HG03159 (cell line): ENCODE results near the gene UNC13B.

Experiments used
- ATAC-seq: cut with Tn5 transposase; IDR thresholded peaks from one replicate; pipeline ENCODE4 v1.9.1; 2021; ENCODE audit warnings: mild to moderate bottlenecking, moderate library complexity; ENCODE audit not compliant: unreplicated experiment

UNC13B gene

GRCh38 chr9:35415402-35416097, 253.7 kb downstream of the UNC13B start:
- ATAC-seq = no peak

DNA sequence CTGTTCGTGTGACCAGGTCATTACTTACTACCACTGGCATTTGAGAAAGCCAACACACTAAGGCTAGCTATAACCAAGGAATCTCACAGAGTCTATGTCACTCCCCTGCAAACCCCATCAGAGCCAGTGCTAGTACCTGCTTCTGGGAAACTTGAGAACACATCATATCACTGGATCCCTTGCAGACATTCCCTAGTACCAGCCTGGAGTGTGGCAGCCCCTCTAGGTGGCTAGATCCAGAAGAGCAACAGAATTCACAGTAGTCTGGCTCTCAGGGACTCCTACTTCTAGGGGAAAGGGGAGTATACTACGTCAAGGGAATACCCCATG, 254.3 kb downstream of the UNC13B start:
- no peak for ATAC-seq

- ATAC-seq = no peak
Observed at GRCh38 chr9:35422346-35422745, 260.5 kb downstream of the UNC13B start.

GRCh38 chr9:35422753-35423152, 260.9 kb downstream of the UNC13B start:
- ATAC-seq = no peak

DNA sequence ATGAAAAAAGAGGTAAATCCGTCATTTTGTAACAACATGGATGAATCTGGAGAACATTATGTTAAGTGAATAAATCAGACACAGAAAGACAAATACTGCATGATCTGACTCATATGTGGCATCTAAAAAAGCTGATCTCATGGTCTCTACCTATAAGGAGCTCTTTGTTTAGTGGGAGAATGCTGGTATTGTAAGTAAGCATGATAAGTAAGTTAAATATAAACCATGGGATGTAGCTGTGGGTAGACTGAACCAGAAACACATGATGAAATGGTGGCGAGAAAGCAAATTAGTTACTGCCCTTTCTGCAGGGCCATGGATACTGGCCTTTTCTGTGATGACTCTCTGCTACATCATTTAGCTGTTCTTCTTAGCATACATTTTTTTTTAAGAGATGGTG, 261.7 kb downstream of the UNC13B start:
- ATAC-seq = no peak

- ATAC-seq = no peak
Observed at GRCh38 chr9:35424356-35425352, 262.8 kb downstream of the UNC13B start.

DNA sequence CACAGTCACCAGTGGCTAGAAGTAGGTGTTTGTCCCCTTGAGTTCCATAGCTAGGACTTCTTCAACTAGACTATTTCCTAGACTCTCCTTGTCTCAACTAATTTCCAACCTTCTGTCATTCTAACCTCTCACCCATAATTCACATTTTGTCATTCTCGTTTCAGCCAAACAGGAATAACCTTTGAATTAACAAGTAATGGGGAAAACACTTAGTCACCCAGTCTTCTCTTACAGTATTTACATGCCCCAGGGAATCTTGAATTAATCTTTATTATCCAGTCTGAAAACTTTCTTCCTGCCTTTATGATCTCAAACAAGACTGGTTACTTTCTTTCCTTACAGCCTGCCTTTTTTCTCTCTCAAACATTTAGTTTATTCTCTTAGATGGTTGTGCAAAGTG, 264.8 kb downstream of the UNC13B start:
- no peak for ATAC-seq

DNA sequence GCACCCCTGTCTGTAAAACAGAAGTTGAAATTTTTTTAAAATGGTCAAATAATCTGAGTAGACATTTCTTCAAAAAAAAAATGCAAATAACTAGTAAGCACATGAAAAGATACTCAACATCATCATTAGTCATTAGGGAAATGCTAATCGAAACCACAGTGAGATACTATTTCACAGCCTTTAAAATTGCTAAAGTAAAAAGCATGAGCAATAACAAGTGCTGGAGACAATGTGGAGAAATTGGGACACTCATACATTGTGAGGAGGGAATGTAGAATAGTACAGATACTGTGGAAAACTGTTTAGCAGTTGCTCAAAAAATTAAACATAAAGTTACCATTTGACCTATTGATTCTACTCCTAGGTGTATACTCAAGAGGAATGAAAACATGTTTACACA, 269.7 kb downstream of the UNC13B start:
- ATAC-seq = no peak

DNA sequence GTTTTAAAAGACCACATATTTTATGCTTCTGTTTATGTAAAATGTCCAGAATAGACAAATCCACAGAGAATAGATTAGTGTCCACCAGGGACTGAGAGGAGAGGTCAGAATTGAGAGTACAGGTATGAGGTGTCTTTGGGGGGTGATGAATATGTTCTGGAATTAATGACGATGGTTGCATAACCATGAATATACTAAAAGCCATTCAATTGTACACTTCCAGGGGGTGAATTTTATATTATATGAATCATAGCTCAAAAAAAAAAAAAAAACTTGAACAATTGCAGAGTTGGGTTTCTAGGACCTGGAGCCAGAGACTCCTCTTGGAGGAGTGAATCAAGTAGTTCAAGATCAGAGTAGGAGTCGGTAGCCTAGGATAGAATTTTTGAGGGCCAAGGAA, 270.3 kb downstream of the UNC13B start:
- ATAC-seq = no peak

GRCh38 chr9:35436933-35437332, 275.1 kb downstream of the UNC13B start:
- no peak for ATAC-seq

GRCh38 chr9:35446012-35446411, 284.2 kb downstream of the UNC13B start:
- no peak for ATAC-seq

DNA sequence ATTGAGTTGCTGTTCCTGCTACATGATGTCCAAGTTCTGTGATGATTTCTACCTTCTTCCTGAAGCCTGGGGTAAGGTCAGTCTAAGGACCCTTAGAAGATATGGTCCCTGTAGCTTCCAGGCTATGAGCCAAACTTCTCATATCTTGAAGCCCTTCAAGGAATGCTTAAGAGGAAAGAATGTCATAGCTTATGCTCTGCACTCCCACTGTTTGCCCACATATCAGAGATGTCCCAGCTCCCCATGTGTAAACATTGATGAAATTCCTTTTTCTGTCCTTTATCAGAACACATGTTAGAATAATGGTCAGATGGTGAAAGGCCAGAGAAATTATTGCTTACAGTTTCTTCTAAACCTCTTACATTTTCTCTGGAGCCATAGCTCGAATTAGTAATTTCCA, 286.7 kb downstream of the UNC13B start:
- no peak for ATAC-seq

GRCh38 chr9:35452481-35452880, 290.7 kb downstream of the UNC13B start:
- no peak for ATAC-seq

DNA sequence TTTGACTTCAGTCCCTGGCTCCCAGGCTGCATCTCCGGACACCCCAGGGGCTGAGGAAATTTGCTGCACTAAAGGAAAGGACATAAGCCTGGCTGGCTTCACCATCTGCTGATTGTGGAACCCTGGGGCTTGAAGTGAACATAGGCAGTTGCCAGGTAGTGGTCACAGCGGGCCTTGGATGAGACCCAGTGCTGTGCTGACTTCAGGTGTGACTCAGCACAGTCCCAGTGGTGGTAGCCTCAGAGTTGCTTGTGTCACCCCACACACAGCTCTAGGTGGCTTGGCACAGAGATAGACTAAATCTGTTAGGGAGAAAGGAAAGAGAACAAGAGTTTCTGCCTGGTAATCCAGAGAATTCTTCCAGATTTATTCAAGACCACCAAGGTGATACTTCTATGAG, 292.0 kb downstream of the UNC13B start:
- ATAC-seq = no peak
